IMR-90 (cell line): Measurements from ENCODE around the gene NPTX1. TPM values are rescaled to one million over a fixed set of nuclear protein-coding genes. Genes with fewer than 3 reads are reported as not detected.

Experiments
- ATAC-seq: fragments of 200-7000 bp; cut with Tn5 transposase; 2 replicates; pipeline ENCODE4 v1.9.1; 2020; ENCODE audit warnings: low read depth, mild to moderate bottlenecking, moderate library complexity
- BruUV-seq: library from RNA; stranded (reverse); fragments of 400-500 nt; replicated peaks from 2 replicates; lab custom pipeline; 2021; lab: Mats Ljungman, UMichigan
- CTCF ChIA-PET: fragments of 300-600 bp; formaldehyde crosslinking; extraction: SDS; loops from one replicate; lab custom pipeline; 2021; ENCODE audit warnings: antibody characterized with exemption; lab: Yijun Ruan, JAX
- POLR2A ChIA-PET: fragments of 300-600 bp; sonication (Branson Sonifier 250); formaldehyde crosslinking; loops from one replicate; lab custom pipeline; 2022; ENCODE audit warnings: antibody characterized with exemption; ENCODE audit not compliant: unreplicated experiment; lab: Charles Lee
- DNase-seq: peaks from one replicate; pipeline ENCODE4 v3.0.0; 2013
- H2AFZ ChIP-seq: replicated peaks from 2 replicates; pipeline ENCODE3; 2013; ENCODE audit warnings: low read length, mild to moderate bottlenecking; ENCODE audit not compliant: poor library complexity
- H2AK5ac ChIP-seq: 2 replicates; pipeline ENCODE4 v1.6.1; 2013; ENCODE audit warnings: low read depth, low read length, inconsistent platforms
- H2AK9ac ChIP-seq: replicated peaks from 2 replicates; pipeline ENCODE3; 2013; ENCODE audit warnings: mild to moderate bottlenecking, low read depth, low read length, moderate library complexity; ENCODE audit not compliant: poor library complexity
- H2BK120ac ChIP-seq: 2 replicates; pipeline ENCODE4 v1.6.1; 2013; ENCODE audit warnings: low read depth, low read length, inconsistent platforms
- H2BK15ac ChIP-seq: 3 replicates; pipeline ENCODE4 v1.6.1; 2013; ENCODE audit warnings: low read depth, low read length, inconsistent platforms
- H2BK20ac ChIP-seq: 2 replicates; pipeline ENCODE4 v1.6.1; 2013; ENCODE audit warnings: low read depth, mild to moderate bottlenecking, inconsistent platforms, low read length, moderate library complexity
- H2BK5ac ChIP-seq: 2 replicates; pipeline ENCODE4 v1.6.1; 2013; ENCODE audit warnings: mild to moderate bottlenecking, low read depth, low read length, inconsistent platforms; ENCODE audit not compliant: poor library complexity, severe bottlenecking
- H3K14ac ChIP-seq: replicated peaks from 2 replicates; pipeline ENCODE4 v1.6.1; 2013; ENCODE audit warnings: low read depth, low read length, inconsistent platforms
- H3K18ac ChIP-seq: 2 replicates; pipeline ENCODE4 v1.6.1; 2013; ENCODE audit warnings: low read depth, low read length, control low read depth
- H3K23ac ChIP-seq: 2 replicates; pipeline ENCODE4 v1.6.1; 2013; ENCODE audit warnings: low read depth, low read length, inconsistent platforms
- H3K27ac ChIP-seq: 2 replicates; pipeline ENCODE4 v1.5.1; 2013; ENCODE audit warnings: mild to moderate bottlenecking, control low read depth, low read length; ENCODE audit not compliant: insufficient read depth
- H3K27me3 ChIP-seq: 2 replicates; pipeline ENCODE4 v1.6.1; 2013; ENCODE audit warnings: low read length; ENCODE audit not compliant: control insufficient read depth, insufficient read depth
- H3K36me3 ChIP-seq: 2 replicates; pipeline ENCODE4 v1.6.1; 2013; ENCODE audit warnings: low read length, mixed read lengths; ENCODE audit not compliant: control insufficient read depth, insufficient read depth
- H3K4ac ChIP-seq: 2 replicates; pipeline ENCODE4 v1.6.1; 2013; ENCODE audit warnings: low read depth, low read length, inconsistent platforms
- H3K4me1 ChIP-seq: 2 replicates; pipeline ENCODE4 v1.6.1; 2013; ENCODE audit warnings: low read length, mixed read lengths; ENCODE audit not compliant: control insufficient read depth, insufficient read depth
- H3K4me2 ChIP-seq: 2 replicates; pipeline ENCODE4 v1.6.1; 2013; ENCODE audit warnings: low read depth, mild to moderate bottlenecking, control low read depth, low read length, moderate library complexity
- H3K4me3 ChIP-seq: 2 replicates; pipeline ENCODE4 v1.5.1; 2013; ENCODE audit warnings: low read depth, mild to moderate bottlenecking, control low read depth, low read length, moderate library complexity; ENCODE audit not compliant: insufficient read depth
- H3K56ac ChIP-seq: 2 replicates; pipeline ENCODE4 v1.6.1; 2013; ENCODE audit warnings: low read length, inconsistent platforms; ENCODE audit not compliant: insufficient read depth; ENCODE audit errors: extremely low read depth
- H3K79me1 ChIP-seq, 2 experiments: 2 replicates each; pipeline ENCODE4 v1.6.1; 2013; ENCODE audit warnings: low read length in 2 of 2, inconsistent platforms in 1 of 2, low read depth in 1 of 2
- H3K9ac ChIP-seq: 2 replicates; pipeline ENCODE4 v1.6.1; 2013; ENCODE audit warnings: low read depth, low read length, control low read depth
- H3K9me1 ChIP-seq: 2 replicates; pipeline ENCODE4 v1.6.1; 2013; ENCODE audit warnings: low read length, inconsistent platforms; ENCODE audit not compliant: insufficient read depth
- H3K9me3 ChIP-seq: 2 replicates; pipeline ENCODE4 v1.6.1; 2013; ENCODE audit warnings: low read length; ENCODE audit not compliant: control insufficient read depth, insufficient read depth
- H4K20me1 ChIP-seq: 2 replicates; pipeline ENCODE4 v1.6.1; 2013; ENCODE audit warnings: low read length, inconsistent platforms; ENCODE audit not compliant: insufficient read depth
- H4K5ac ChIP-seq: 2 replicates; pipeline ENCODE4 v1.6.1; 2013; ENCODE audit warnings: mild to moderate bottlenecking, low read depth, low read length, control low read depth
- H4K8ac ChIP-seq, 2 experiments: 2 replicates each; pipeline ENCODE4 v1.6.1; 2013; ENCODE audit warnings: low read depth in 2 of 2, low read length in 2 of 2, control low read depth in 1 of 2, inconsistent platforms in 1 of 2
- H4K91ac ChIP-seq: 2 replicates; pipeline ENCODE4 v1.6.1; 2013; ENCODE audit warnings: low read depth, low read length, inconsistent platforms; ENCODE audit not compliant: insufficient read depth
- CHD1 ChIP-seq: IDR thresholded peaks from 2 replicates; pipeline ENCODE4 v1.6.1; 2012; ENCODE audit warnings: low read depth, low read length, improper control_type of control experiment
- RCOR1 ChIP-seq: IDR thresholded peaks from 2 replicates; pipeline ENCODE4 v1.6.1; 2012; ENCODE audit warnings: mild to moderate bottlenecking, low read length, improper control_type of control experiment; ENCODE audit not compliant: insufficient replicate concordance
- whole genome bisulfite sequencing, 2 experiments: methylation state at CpG; one replicate each; pipeline versions ENCODE4 v1.1.5 to v1.1.7; 2013; ENCODE audit warnings: missing lambda C conversion rate in 2 of 2; ENCODE audit not compliant: insufficient read length in 1 of 2; ENCODE audit errors: extremely low coverage in 2 of 2; 5-methylcytosine and 5-hydroxymethylcytosine counted together
- dilution Hi-C: fragments of 300-500 bp; cut with HindIII; formaldehyde crosslinking; loops from one replicate; pipeline ENCODE4 v1.14.3; 2018; ENCODE audit warnings: low sequenced_read_pairs; ENCODE audit not compliant: unreplicated experiment
- in situ Hi-C: fragments of 300-500 bp; cut with MboI; formaldehyde crosslinking; loops from 3 replicates; pipeline ENCODE4 v1.14.3; 2019; ENCODE audit warnings: low sequenced_read_pairs, inconsistent platforms, mixed read lengths
- intact Hi-C: fragments of 100-400 bp; cut with micrococcal nuclease; formaldehyde crosslinking; loops from 2 replicates; pipeline ENCODE4 v1.10.0; 2022
- polyA plus RNA-seq, 3 experiments: library from polyadenylated mRNA; depleted of rRNA; stranded (reverse); fragments of >200 nt; gene quantifications; 2 replicates each; pipeline ENCODE4 v1.2.3, GENCODE V29; 2012; ENCODE audit warnings: low replicate concordance in 1 of 3
- total RNA-seq: library from RNA; depleted of rRNA; stranded (reverse); fragments of >200 nt; gene quantifications from 2 replicates; pipeline ENCODE4 v1.2.3, GENCODE V29; 2012

The NPTX1 gene
- total and polyA plus RNA-seq, 2 of the 4 experiments (the other 2 are of a cell fraction) = 20.8 to 39.5 TPM

GRCh38 chr17:80485846-80486245, 9.4 kb upstream of the NPTX1 start:
- peaks cover 55% of the 10 kb centered on the region for H3K27me3 ChIP-seq
- H2AFZ ChIP-seq = no peak overlapping the region
- dilution Hi-C loops (no loop called here), in situ Hi-C loops (no loop called here), intact Hi-C loops (no loop called here)
- H4K8ac ChIP-seq = no peak overlapping the region
- no peak for ATAC-seq
- H2BK5ac ChIP-seq = no peak overlapping the region
- ChIA-PET CTCF (no interaction called here), POLR2A (no interaction called here)
- no peak overlapping the region for H3K9ac ChIP-seq
- no peaks in the 10 kb centered on the region; the same call in 1 of the 2 replicates for H3K4me1 ChIP-seq
- H3K9me1 ChIP-seq = peaks cover 3% of the 10 kb centered on the region; the same call in 1 of the 2 replicates
- H4K5ac ChIP-seq = no peak overlapping the region
- no peak overlapping the region for H2AK5ac ChIP-seq
- H4K91ac ChIP-seq = no peak overlapping the region
- H3K18ac ChIP-seq = no peak overlapping the region
- H3K23ac ChIP-seq = no peak overlapping the region
- H3K14ac ChIP-seq = no peak overlapping the region
- no peak overlapping the region for H3K4ac ChIP-seq
- DNase-seq = no peak
- no peaks in the 10 kb centered on the region for H3K79me1 ChIP-seq
- no peaks in the 10 kb centered on the region for H3K36me3 ChIP-seq
- no peak overlapping the region for H2BK15ac ChIP-seq
- TF ChIP-seq CHD1 (no peak), RCOR1 (no peak)
- no peak overlapping the region for H3K56ac ChIP-seq
- no TSS peak for BruUV-seq
- H3K9me3 ChIP-seq = peaks cover 7% of the 10 kb centered on the region; the same call in 1 of the 2 replicates
- H2BK20ac ChIP-seq = no peak overlapping the region
- no peak overlapping the region for H3K27ac ChIP-seq
- no peak overlapping the region for H2BK120ac ChIP-seq
- no peak overlapping the region for H3K4me2 ChIP-seq
- WGBS, 2 experiments = 86% methylated on average over 1 of the region's 10 CpGs; no CpG with 5 or more reads in 1 of the 2 experiments
- H2AK9ac ChIP-seq = no peak overlapping the region
- peaks cover 4% of the 10 kb centered on the region; the same call in 1 of the 2 replicates for H4K20me1 ChIP-seq
- no peak overlapping the region for H3K4me3 ChIP-seq
